Trophoblast cell (in vitro differentiated cells and primary cell): ENCODE results near the gene SYT13.

Experiments
- DNase-seq, 2 donors: peaks; one replicate each; pipeline ENCODE4 v3.0.0-alpha.2; 2016
- H2AFZ ChIP-seq: 2 replicates; pipeline ENCODE4 v1.6.1; 2013; ENCODE audit warnings: low read length, moderate library complexity, mild to moderate bottlenecking; ENCODE audit not compliant: insufficient read depth, poor library complexity
- H2AK5ac ChIP-seq: 2 replicates; pipeline ENCODE4 v1.6.1; 2013; ENCODE audit warnings: mild to moderate bottlenecking, low read length
- H2BK120ac ChIP-seq: 2 replicates; pipeline ENCODE4 v1.6.1; 2013; ENCODE audit warnings: low read length, mild to moderate bottlenecking, moderate library complexity; ENCODE audit not compliant: insufficient read depth, poor library complexity
- H2BK12ac ChIP-seq: 2 replicates; pipeline ENCODE4 v1.6.1; 2013; ENCODE audit warnings: mild to moderate bottlenecking, low read length, moderate library complexity
- H2BK5ac ChIP-seq: 2 replicates; pipeline ENCODE4 v1.6.1; 2013; ENCODE audit warnings: low read length, low read depth, moderate library complexity, mild to moderate bottlenecking; ENCODE audit not compliant: poor library complexity
- H3K14ac ChIP-seq: 2 replicates; pipeline ENCODE4 v1.6.1; 2013; ENCODE audit warnings: mild to moderate bottlenecking, low read length
- H3K18ac ChIP-seq: 2 replicates; pipeline ENCODE4 v1.6.1; 2013; ENCODE audit warnings: mild to moderate bottlenecking, low read length
- H3K23ac ChIP-seq: 2 replicates; pipeline ENCODE4 v1.6.1; 2013; ENCODE audit warnings: low read length
- H3K27ac ChIP-seq: 2 replicates; pipeline ENCODE4 v1.5.1; 2013; ENCODE audit warnings: low read depth, mild to moderate bottlenecking, inconsistent platforms, low read length, moderate library complexity
- H3K27me3 ChIP-seq: 2 replicates; pipeline ENCODE4 v1.6.1; 2013; ENCODE audit warnings: inconsistent platforms, mild to moderate bottlenecking, low read length, moderate library complexity; ENCODE audit not compliant: insufficient read depth
- H3K36me3 ChIP-seq, 2 experiments: 1 replicate in 1 of 2; 2 replicates in 1 of 2; pipeline ENCODE4 v1.6.1; 2013; ENCODE audit warnings: low read length in 2 of 2, mild to moderate bottlenecking in 2 of 2, moderate library complexity in 1 of 2; ENCODE audit not compliant: insufficient read depth in 2 of 2, control insufficient read depth in 1 of 2
- H3K4ac ChIP-seq: 2 replicates; pipeline ENCODE4 v1.6.1; 2013; ENCODE audit warnings: low read depth, mild to moderate bottlenecking, low read length, moderate library complexity
- H3K4me1 ChIP-seq, 2 experiments: 1 replicate in 1 of 2; 2 replicates in 1 of 2; pipeline ENCODE4 v1.6.1; 2013; ENCODE audit warnings: low read length in 2 of 2, mild to moderate bottlenecking in 2 of 2, moderate library complexity in 1 of 2; ENCODE audit not compliant: insufficient read depth in 2 of 2, control insufficient read depth in 1 of 2
- H3K4me2 ChIP-seq: 2 replicates; pipeline ENCODE4 v1.6.1; 2013; ENCODE audit warnings: inconsistent platforms, mild to moderate bottlenecking, low read length, moderate library complexity
- H3K4me3 ChIP-seq: 2 replicates; pipeline ENCODE4 v1.5.1; 2013; ENCODE audit warnings: mild to moderate bottlenecking, low read depth, low read length, inconsistent platforms
- H3K79me1 ChIP-seq: one replicate; pipeline ENCODE4 v1.6.1; 2013; ENCODE audit warnings: low read length
- H3K79me2 ChIP-seq: 2 replicates; pipeline ENCODE4 v1.6.1; 2013; ENCODE audit warnings: low read length, mild to moderate bottlenecking; ENCODE audit not compliant: control insufficient read depth, insufficient read depth, poor library complexity
- H3K9ac ChIP-seq: 2 replicates; pipeline ENCODE4 v1.6.1; 2013; ENCODE audit warnings: mild to moderate bottlenecking, low read length
- H3K9me3 ChIP-seq: 2 replicates; pipeline ENCODE4 v1.6.1; 2013; ENCODE audit warnings: low read depth, mild to moderate bottlenecking, control low read depth, inconsistent platforms, low read length; ENCODE audit not compliant: insufficient read depth
- H4K12ac ChIP-seq: 2 replicates; pipeline ENCODE4 v1.6.1; 2013; ENCODE audit warnings: low read depth, mild to moderate bottlenecking, low read length, moderate library complexity
- H4K8ac ChIP-seq: 2 replicates; pipeline ENCODE4 v1.6.1; 2013; ENCODE audit warnings: low read depth, mild to moderate bottlenecking, low read length, moderate library complexity
- H4K91ac ChIP-seq: one replicate; pipeline ENCODE4 v1.6.1; 2013; ENCODE audit warnings: low read depth, mild to moderate bottlenecking, low read length, moderate library complexity
- WGBS: extraction: QIAGEN DNeasy Blood & Tissue Kit; methylation state at CpG from one replicate; pipeline ENCODE4 v1.1.7; 2013; ENCODE audit warnings: missing lambda C conversion rate; ENCODE audit not compliant: insufficient read length, insufficient coverage; ENCODE audit errors: extremely low coverage; 5-methylcytosine and 5-hydroxymethylcytosine counted together

SYT13 gene

DNA sequence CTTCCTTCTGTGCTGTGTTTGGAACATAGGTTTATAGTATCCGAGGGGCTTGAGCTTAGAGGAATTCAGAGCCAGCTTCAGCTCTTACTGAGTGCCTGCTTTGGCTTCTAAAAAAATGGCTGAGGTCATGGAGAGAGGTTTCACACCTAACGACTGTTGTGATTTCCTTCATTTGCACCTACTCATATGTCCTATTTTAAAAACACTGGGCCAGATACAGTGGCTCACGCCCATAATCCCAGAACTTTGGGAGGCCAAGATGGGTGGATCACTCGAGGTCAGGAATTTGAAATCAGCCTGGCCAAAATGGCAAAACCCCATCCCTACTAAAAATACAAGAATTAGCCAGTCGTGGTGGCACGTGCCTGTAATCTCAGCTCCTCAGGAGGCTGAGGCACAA is 38.3 kb upstream of the SYT13 start:
- DNase-seq, result no peak
- no peak overlapping the region for H3K23ac ChIP-seq
- H3K36me3 ChIP-seq, result no peaks in the 10 kb centered on the region
- WGBS, result no CpG with 5 or more reads among the region's 6 CpGs
- no peak overlapping the region for H4K8ac ChIP-seq
- no peak overlapping the region for H3K4me3 ChIP-seq
- H3K27ac ChIP-seq, result no peak overlapping the region
- no peak overlapping the region for H3K14ac ChIP-seq
- H3K9ac ChIP-seq, result no peak overlapping the region
- no peaks in the 10 kb centered on the region for H3K79me2 ChIP-seq
- H4K91ac ChIP-seq, result no peak overlapping the region
- H3K4ac ChIP-seq, result no peak overlapping the region
- no peak overlapping the region for H3K4me2 ChIP-seq
- no peaks in the 10 kb centered on the region for H3K27me3 ChIP-seq
- no peak overlapping the region for H2BK120ac ChIP-seq
- H4K12ac ChIP-seq, result no peak overlapping the region
- no peak overlapping the region for H2BK5ac ChIP-seq
- H2AK5ac ChIP-seq, result no peak overlapping the region
- no peak overlapping the region for H2AFZ ChIP-seq
- no peaks in the 10 kb centered on the region for H3K9me3 ChIP-seq
- no peaks in the 10 kb centered on the region for H3K79me1 ChIP-seq
- no peak overlapping the region for H2BK12ac ChIP-seq
- no peaks in the 10 kb centered on the region for H3K4me1 ChIP-seq
- no peak overlapping the region for H3K18ac ChIP-seq

DNA sequence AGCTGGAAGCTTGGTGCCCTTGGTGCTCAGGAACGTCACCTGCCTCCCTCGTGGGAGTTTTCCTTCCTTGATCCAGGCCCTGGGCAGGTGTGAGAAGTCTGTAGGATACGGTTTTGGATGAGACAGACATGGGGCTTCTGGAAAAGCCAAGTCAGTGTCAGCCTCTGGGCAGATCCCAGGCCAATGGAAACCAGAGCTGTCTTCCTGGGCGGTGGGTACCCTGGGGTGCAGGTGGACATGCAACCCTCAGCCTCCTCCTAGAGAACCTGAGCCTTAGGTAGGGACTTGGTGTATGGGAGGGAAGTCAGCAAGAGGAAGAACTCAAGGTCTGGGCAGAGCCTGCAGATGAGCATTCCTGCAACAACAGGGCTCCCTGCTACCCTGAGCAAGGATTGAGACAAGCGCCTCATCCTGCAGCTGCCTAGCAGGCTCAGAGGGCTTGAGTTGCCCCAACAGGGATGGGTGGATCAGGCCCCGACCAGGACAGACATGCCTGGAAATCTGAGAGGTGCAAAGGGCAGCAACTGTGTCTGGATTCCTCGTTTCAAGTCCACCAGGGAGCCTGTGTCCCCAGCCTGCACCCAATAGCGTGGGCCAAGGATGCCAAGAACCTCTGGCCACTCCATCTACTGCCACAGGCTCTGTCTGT is 37.6 kb upstream of the SYT13 start:
- no CpG with 5 or more reads among the region's 8 CpGs for WGBS
- Histone ChIP-seq H3K23ac (no peak overlapping the region), H3K4me2 (no peak overlapping the region), H3K79me2 (no peaks in the 10 kb centered on the region), H2AK5ac (no peak overlapping the region), H3K27ac (no peak overlapping the region), H3K4ac (no peak overlapping the region), H3K36me3 (no peaks in the 10 kb centered on the region), H4K12ac (no peak overlapping the region), H3K18ac (no peak overlapping the region), H3K4me1 (no peaks in the 10 kb centered on the region), H3K9me3 (no peaks in the 10 kb centered on the region), H4K91ac (no peak overlapping the region), H2BK12ac (no peak overlapping the region), H4K8ac (no peak overlapping the region), H2BK120ac (no peak overlapping the region), H3K4me3 (no peak overlapping the region), H3K27me3 (no peaks in the 10 kb centered on the region), H3K9ac (no peak overlapping the region), H2BK5ac (no peak overlapping the region), H3K79me1 (no peaks in the 10 kb centered on the region), H3K14ac (no peak overlapping the region), H2AFZ (no peak overlapping the region)
- DNase-seq, result no peak

DNA sequence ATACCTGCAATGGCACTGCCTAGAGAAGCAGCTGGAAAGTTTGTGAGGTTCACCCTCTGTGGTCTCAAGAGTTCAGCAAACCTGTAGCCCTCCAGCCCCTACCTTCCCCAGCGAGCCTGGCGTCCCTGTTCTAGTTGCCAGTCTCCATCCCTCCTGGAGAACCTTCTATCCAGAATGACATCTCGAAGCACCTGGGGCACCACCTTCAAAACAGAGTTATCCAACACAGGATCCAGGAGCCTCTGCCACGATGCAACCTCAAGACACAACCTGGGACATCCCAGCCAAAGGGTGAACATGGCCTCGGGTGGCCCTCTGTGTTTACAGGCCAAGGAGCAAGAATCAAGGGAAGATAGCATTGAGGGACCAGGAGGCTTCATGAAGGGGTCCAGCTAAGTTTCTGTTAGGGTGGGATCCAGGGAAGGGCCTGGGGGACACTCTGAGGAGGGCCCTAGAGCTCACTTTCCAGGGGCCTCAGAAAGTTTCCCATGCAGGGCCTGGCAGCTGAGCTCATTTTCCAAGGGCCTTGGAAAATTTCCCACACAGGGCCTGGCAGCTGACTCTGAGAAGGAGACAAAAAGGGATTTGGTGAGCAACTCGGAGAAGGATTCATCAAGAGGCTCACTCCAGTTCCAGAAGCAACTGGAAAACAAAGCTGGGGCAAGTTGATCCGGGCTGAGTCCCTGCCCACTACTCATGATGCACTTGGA is 36.9 kb upstream of the SYT13 start:
- Histone ChIP-seq H3K14ac (no peak overlapping the region), H3K4me3 (no peak overlapping the region), H3K79me1 (no peaks in the 10 kb centered on the region), H2BK12ac (no peak overlapping the region), H4K8ac (no peak overlapping the region), H3K9ac (no peak overlapping the region), H3K79me2 (no peaks in the 10 kb centered on the region), H3K36me3 (no peaks in the 10 kb centered on the region), H3K4ac (no peak overlapping the region), H3K27ac (no peak overlapping the region), H3K27me3 (no peaks in the 10 kb centered on the region), H2BK5ac (no peak overlapping the region), H4K12ac (no peak overlapping the region), H3K4me1 (no peaks in the 10 kb centered on the region), H2AFZ (no peak overlapping the region), H4K91ac (no peak overlapping the region), H3K4me2 (no peak overlapping the region), H3K9me3 (no peaks in the 10 kb centered on the region), H3K23ac (no peak overlapping the region), H2BK120ac (no peak overlapping the region), H3K18ac (no peak overlapping the region), H2AK5ac (no peak overlapping the region)
- WGBS, result no CpG with 5 or more reads among the region's 7 CpGs
- DNase-seq, result no peak

- no peak overlapping the region for H3K14ac ChIP-seq
- DNase-seq, result no peak
- H3K9me3 ChIP-seq, result no peaks in the 10 kb centered on the region
- H2BK12ac ChIP-seq, result no peak overlapping the region
- no peaks in the 10 kb centered on the region for H3K79me2 ChIP-seq
- no peaks in the 10 kb centered on the region for H3K4me1 ChIP-seq
- H3K79me1 ChIP-seq, result no peaks in the 10 kb centered on the region
- no peak overlapping the region for H4K12ac ChIP-seq
- no peaks in the 10 kb centered on the region for H3K27me3 ChIP-seq
- H3K4ac ChIP-seq, result no peak overlapping the region
- H3K4me2 ChIP-seq, result no peak overlapping the region
- H3K4me3 ChIP-seq, result no peak overlapping the region
- H2BK120ac ChIP-seq, result no peak overlapping the region
- H3K9ac ChIP-seq, result no peak overlapping the region
- H2BK5ac ChIP-seq, result no peak overlapping the region
- H3K27ac ChIP-seq, result no peak overlapping the region
- no peak overlapping the region for H4K8ac ChIP-seq
- no CpG with 5 or more reads among the region's 8 CpGs for WGBS
- H4K91ac ChIP-seq, result no peak overlapping the region
- no peak overlapping the region for H2AK5ac ChIP-seq
- H3K36me3 ChIP-seq, result no peaks in the 10 kb centered on the region
- no peak overlapping the region for H3K18ac ChIP-seq
- H3K23ac ChIP-seq, result no peak overlapping the region
- H2AFZ ChIP-seq, result no peak overlapping the region
These were observed 36.1 kb upstream of the SYT13 start for GRCh38 chr11:45322111-45322705.
